ENCODE results near the gene ATP2A3. TPM values are rescaled to one million over a fixed set of nuclear protein-coding genes. Genes with fewer than 3 reads are reported as not detected.

The ATP2A3 gene
- total RNA-seq, 6 experiments from 2014 or later = 1.5 to 4.3 (median 2.3) TPM

DNA sequence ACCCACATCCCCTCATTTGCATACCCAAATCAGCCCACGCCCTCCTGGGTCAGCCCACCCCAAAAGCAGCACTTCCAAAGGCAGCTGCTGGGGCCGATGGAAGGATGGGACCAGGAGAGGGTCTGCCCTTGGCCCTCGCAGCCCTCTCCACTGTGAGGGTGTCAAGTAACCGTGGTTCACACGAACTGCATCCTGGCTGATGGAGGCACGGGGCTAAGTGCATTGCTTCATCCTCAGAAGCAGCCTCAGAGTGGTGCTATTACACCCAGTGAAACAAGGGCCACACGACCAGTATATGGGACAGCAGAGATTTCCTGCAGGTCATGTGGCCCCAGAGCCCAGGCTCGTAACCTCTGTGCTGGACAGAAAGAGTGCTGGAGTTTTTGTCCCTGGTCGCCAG is 13.2 kb upstream of the ATP2A3 start:
- no peak overlapping the region for H3K4me3 ChIP-seq
- H3K27me3 ChIP-seq = no peaks in the 10 kb centered on the region
- DNase-seq (peak in 2 of 3 donors; percentile 10 to 39), ATAC-seq (peak in 1 of 4 donors; percentile 10)
- TF ChIP-seq, protein P1, sequence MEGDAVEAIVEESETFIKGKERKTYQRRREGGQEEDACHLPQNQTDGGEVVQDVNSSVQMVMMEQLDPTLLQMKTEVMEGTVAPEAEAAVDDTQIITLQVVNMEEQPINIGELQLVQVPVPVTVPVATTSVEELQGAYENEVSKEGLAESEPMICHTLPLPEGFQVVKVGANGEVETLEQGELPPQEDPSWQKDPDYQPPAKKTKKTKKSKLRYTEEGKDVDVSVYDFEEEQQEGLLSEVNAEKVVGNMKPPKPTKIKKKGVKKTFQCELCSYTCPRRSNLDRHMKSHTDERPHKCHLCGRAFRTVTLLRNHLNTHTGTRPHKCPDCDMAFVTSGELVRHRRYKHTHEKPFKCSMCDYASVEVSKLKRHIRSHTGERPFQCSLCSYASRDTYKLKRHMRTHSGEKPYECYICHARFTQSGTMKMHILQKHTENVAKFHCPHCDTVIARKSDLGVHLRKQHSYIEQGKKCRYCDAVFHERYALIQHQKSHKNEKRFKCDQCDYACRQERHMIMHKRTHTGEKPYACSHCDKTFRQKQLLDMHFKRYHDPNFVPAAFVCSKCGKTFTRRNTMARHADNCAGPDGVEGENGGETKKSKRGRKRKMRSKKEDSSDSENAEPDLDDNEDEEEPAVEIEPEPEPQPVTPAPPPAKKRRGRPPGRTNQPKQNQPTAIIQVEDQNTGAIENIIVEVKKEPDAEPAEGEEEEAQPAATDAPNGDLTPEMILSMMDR (IDR thresholded peaks at IDR 0.05) = no peak
- TF ChIP-seq POLR2A (IDR thresholded peaks at IDR 0.05) = no peak
- peaks cover 0 to 11% (median 5%) of the 10 kb centered on the region in 4 donors for H3K4me1 ChIP-seq
- intact Hi-C loops (cut with DNase I) = no loop called here
- WGBS (ENCODE audit: insufficient coverage, low coverage, low lambda C conversion rate, missing lambda C conversion rate) = no CpG with 5 or more reads among the region's 9 CpGs
- no peak overlapping the region for H3K27ac ChIP-seq
- no peaks in the 10 kb centered on the region for H3K36me3 ChIP-seq
- no peaks in the 10 kb centered on the region for H3K9me3 ChIP-seq

DNA sequence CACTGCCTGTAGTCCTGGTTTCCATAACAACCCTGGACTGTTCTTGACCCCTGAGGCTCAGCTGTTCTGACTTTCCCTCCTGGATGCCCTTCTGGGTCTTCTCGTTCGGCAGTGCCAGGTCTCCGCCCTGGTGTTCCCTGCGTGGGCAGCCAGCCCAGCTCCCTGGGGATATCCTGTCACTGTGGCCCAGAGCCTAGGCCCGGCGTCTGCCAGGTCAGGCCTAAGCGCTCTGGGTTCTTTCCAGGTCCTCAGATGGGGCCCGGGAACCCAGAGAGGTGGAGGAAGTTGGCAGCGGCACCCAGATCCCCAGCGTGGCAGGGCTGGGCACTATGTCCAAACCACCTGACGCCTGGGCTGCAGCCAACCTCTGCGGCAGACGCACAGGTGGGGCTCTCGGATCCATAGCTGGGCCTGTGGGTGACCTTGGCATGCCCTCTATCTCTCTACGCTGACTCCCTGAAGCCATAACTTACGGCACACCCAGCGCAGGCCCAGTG is 12.5 kb upstream of the ATP2A3 start:
- intact Hi-C loops (cut with DNase I) = no loop called here
- TF ChIP-seq POLR2A (IDR thresholded peaks at IDR 0.05) = no peak
- TF ChIP-seq, protein P1 (IDR thresholded peaks at IDR 0.05) = no peak
- ATAC-seq (peak; percentile 89 to 94 (median 93)), DNase-seq (peak; percentile 90 to 96 (median 96))
- Histone ChIP-seq H3K27ac (no peak overlapping the region), H3K4me3 (no peak overlapping the region), H3K4me1 (peaks cover 0 to 11% (median 5%) of the 10 kb centered on the region in 4 donors), H3K36me3 (no peaks in the 10 kb centered on the region), H3K27me3 (no peaks in the 10 kb centered on the region), H3K9me3 (no peaks in the 10 kb centered on the region)
- WGBS (ENCODE audit: insufficient coverage, low coverage, low lambda C conversion rate, missing lambda C conversion rate) = 60% methylated on average over 1 of the region's 17 CpGs

DNA sequence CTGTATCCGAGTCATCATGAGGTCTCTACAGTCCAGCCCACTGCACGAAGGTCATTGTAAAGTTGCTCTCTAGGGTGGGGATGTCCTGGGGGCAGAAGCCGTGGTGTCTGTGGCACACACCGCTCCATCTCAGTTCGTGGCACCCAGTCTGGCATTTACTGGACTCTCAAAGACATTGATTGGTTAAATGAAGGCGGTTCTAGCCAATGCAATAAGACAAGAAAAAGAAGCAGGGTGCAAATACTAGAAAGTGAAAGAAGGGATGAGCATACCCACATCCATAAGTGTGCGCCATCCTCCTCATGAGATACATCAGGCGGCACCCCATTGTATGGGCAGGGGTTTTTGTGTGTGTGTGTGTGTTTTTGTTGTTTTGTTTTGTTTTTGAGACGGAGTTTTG is 10.7 kb upstream of the ATP2A3 start:
- DNase-seq (peak; percentile 2 to 31 (median 22)), ATAC-seq (no peak)
- Histone ChIP-seq H3K27me3 (no peaks in the 10 kb centered on the region), H3K27ac (no peak overlapping the region), H3K36me3 (no peaks in the 10 kb centered on the region), H3K4me3 (no peak overlapping the region), H3K4me1 (peaks cover 0 to 11% (median 5%) of the 10 kb centered on the region in 4 donors), H3K9me3 (no peaks in the 10 kb centered on the region)
- intact Hi-C loops (cut with DNase I) = no loop called here
- no peak for TF ChIP-seq POLR2A (IDR thresholded peaks at IDR 0.05)
- TF ChIP-seq, protein P1 (IDR thresholded peaks at IDR 0.05) = no peak
- WGBS (ENCODE audit: insufficient coverage, low coverage, low lambda C conversion rate, missing lambda C conversion rate) = 97% methylated on average over 6 of the region's 9 CpGs

DNA sequence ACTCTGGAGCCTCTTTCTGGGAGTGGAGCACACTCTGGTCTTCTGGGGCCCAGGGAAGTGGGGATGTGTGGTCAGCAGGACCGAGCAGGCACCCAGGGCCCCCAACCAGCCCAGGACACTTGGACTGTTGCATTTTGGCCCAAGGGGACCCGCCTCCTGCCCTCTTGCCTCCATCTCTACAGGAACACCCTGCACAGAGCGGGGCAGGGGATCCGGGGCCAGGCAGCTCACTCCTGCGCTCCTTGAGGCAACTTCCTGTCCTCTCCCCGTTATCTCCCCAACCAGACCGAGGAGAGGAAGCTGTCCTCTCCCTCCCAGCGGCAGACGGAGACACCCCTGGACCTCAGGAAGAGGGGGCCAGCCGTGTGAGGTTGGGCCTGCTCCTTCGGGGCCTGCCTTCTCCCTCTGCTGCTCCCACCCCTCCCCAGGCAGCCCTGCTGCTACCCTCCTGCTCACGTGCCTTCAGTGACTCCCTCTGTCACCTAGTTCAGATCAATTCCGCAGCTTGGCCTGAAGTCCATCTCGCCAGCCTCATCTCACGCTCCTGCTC is 10.0 kb upstream of the ATP2A3 start:
- Histone ChIP-seq H3K27me3 (no peaks in the 10 kb centered on the region), H3K4me3 (no peak overlapping the region), H3K27ac (no peak overlapping the region), H3K9me3 (no peaks in the 10 kb centered on the region), H3K36me3 (no peaks in the 10 kb centered on the region), H3K4me1 (peaks cover 0 to 11% (median 5%) of the 10 kb centered on the region in 4 donors)
- peak; percentile 44 to 55 (median 50) for DNase-seq
- peak; percentile 31 to 61 (median 36) for ATAC-seq
- TF ChIP-seq POLR2A (IDR thresholded peaks at IDR 0.05) = no peak
- TF ChIP-seq, protein P1 (IDR thresholded peaks at IDR 0.05) = no peak
- 32% methylated on average over 9 of the region's 15 CpGs for WGBS (ENCODE audit: insufficient coverage, low coverage, low lambda C conversion rate, missing lambda C conversion rate)
- intact Hi-C loops (cut with DNase I) = no loop called here
